HL-60 (cell line): ENCODE measurements around the gene KBTBD13.

ENCODE experiments used
- POLR2AphosphoS5 ChIP-seq: IDR thresholded peaks from 2 replicates; pipeline ENCODE4 v1.6.1; 2012; ENCODE audit warnings: low read depth
- REST ChIP-seq: IDR thresholded peaks from 2 replicates; pipeline ENCODE4 v1.6.1; 2012; ENCODE audit warnings: low read depth; ENCODE audit not compliant: insufficient replicate concordance
- SPI1 ChIP-seq: IDR thresholded peaks from 2 replicates; pipeline ENCODE4 v1.6.1; 2012; ENCODE audit warnings: low read depth, mild to moderate bottlenecking, borderline replicate concordance
- TF ChIP-seq, protein P1 (sequence below): IDR thresholded peaks from one replicate; pipeline ENCODE4 v1.5.1; 2011; ENCODE audit warnings: low read length, control low read depth, inconsistent platforms; ENCODE audit not compliant: insufficient read depth

GRCh38 chr15:65062726-65063125 is 13.8 kb upstream of the KBTBD13 start:
- TF ChIP-seq, protein P1, sequence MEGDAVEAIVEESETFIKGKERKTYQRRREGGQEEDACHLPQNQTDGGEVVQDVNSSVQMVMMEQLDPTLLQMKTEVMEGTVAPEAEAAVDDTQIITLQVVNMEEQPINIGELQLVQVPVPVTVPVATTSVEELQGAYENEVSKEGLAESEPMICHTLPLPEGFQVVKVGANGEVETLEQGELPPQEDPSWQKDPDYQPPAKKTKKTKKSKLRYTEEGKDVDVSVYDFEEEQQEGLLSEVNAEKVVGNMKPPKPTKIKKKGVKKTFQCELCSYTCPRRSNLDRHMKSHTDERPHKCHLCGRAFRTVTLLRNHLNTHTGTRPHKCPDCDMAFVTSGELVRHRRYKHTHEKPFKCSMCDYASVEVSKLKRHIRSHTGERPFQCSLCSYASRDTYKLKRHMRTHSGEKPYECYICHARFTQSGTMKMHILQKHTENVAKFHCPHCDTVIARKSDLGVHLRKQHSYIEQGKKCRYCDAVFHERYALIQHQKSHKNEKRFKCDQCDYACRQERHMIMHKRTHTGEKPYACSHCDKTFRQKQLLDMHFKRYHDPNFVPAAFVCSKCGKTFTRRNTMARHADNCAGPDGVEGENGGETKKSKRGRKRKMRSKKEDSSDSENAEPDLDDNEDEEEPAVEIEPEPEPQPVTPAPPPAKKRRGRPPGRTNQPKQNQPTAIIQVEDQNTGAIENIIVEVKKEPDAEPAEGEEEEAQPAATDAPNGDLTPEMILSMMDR = no peak
- TF ChIP-seq POLR2AphosphoS5 (no peak), REST (no peak), SPI1 (no peak)
